Vagina (tissue), 2 donors: ENCODE results near the gene MAD1L1. TPM values are rescaled to one million over a fixed set of nuclear protein-coding genes. Genes with fewer than 3 reads are reported as not detected.

Experiments
- DNase-seq, 2 donors: peaks; one replicate each; pipeline ENCODE4 v3.0.0-alpha.2; 2017; ENCODE audit errors: extremely low spot score in 2 of 2
- H3K27ac ChIP-seq: fragments of 200-600 bp; sonication (generic); one replicate; pipeline ENCODE4 v1.5.1; 2019
- H3K27me3 ChIP-seq: fragments of 200-600 bp; sonication (generic); one replicate; pipeline ENCODE4 v1.5.1; 2019
- H3K36me3 ChIP-seq, 2 donors: fragments of 200-600 bp; sonication (generic); one replicate each; pipeline ENCODE4 v1.5.1; 2017 to 2019
- H3K4me1 ChIP-seq: fragments of 200-600 bp; sonication (generic); one replicate; pipeline ENCODE4 v1.5.1; 2019
- H3K4me3 ChIP-seq, 2 donors: fragments of 200-600 bp; sonication (generic); 1 replicate in 1 of 2; 2 replicates in 1 of 2; pipeline ENCODE4 v1.5.1; 2016 to 2019
- H3K9me3 ChIP-seq: fragments of 200-600 bp; sonication (generic); one replicate; pipeline ENCODE4 v1.5.1; 2019
- POLR2A ChIP-seq, 2 donors: fragments of 450-650 bp; IDR thresholded peaks; one replicate each; pipeline ENCODE4 v1.6.1; 2017; ENCODE audit warnings: antibody characterized with exemption in 2 of 2, mild to moderate bottlenecking in 2 of 2, moderate library complexity in 2 of 2
- POLR2AphosphoS5 ChIP-seq, 2 donors: sonication (generic); formaldehyde crosslinking; IDR thresholded peaks; one replicate each; pipeline ENCODE4 v1.9.0; 2017; ENCODE audit warnings: antibody characterized with exemption in 2 of 2, mild to moderate bottlenecking in 2 of 2, low read depth in 1 of 2; ENCODE audit not compliant: insufficient read depth in 1 of 2
- intact Hi-C: fragments of 100-400 bp; cut with DNase I; formaldehyde crosslinking; loops from one replicate; pipeline ENCODE4 v1.15.1; 2023
- total RNA-seq: library from RNA; depleted of rRNA; stranded (reverse); fragments of >200 nt; gene quantifications from one replicate; pipeline ENCODE4 v1.2.3, GENCODE V29; 2016
- TF ChIP-seq, protein P1 (sequence below), 3 experiments: fragments of 450-650 bp in 2 of 3; fragments of 200-600 bp in 1 of 3; sonication (generic) in 1 of 3; IDR thresholded peaks; one replicate each; pipeline ENCODE4 v1.5.1; 2017 to 2019; ENCODE audit warnings: antibody characterized with exemption in 3 of 3, mild to moderate bottlenecking in 2 of 3, moderate library complexity in 2 of 3

MAD1L1 gene
- total RNA-seq, 1 donor from 2014 or later, result 62.4 TPM

DNA sequence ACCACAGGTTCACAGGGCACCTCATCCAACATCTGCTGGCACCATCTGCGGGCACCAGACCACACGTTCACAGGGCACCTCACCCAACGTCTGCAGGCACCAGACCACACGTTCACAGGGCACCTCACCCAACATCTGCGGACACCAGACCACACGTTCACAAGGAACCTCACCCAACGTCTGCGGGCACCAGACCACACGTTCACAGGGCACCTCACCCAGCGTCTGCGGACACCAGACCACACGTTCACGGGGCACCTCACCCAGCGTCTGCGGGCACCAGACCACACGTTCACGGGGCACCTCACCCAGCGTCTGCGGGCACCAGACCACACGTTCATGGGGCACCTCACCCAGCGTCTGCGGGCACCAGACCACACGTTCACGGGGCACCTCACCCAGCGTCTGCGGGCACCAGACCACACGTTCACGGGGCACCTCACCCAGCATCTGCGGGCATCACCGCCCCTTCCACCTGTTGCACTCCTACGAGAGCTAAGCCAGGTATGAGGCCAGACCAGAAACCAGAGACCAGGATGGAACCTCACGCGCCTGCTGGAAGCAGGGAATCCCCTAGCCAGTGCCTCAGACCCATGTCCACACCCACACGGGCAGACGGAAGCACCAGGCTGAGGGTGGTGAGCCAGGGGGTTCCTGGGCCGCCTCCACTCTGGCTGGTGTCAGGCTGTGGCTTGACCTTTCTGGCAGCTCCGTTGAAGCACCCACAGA is 182.8 kb downstream of the MAD1L1 start:
- no peak for DNase-seq
- H3K27ac ChIP-seq, result no peak overlapping the region
- no peak overlapping the region for H3K4me3 ChIP-seq
- TF ChIP-seq, protein P1, sequence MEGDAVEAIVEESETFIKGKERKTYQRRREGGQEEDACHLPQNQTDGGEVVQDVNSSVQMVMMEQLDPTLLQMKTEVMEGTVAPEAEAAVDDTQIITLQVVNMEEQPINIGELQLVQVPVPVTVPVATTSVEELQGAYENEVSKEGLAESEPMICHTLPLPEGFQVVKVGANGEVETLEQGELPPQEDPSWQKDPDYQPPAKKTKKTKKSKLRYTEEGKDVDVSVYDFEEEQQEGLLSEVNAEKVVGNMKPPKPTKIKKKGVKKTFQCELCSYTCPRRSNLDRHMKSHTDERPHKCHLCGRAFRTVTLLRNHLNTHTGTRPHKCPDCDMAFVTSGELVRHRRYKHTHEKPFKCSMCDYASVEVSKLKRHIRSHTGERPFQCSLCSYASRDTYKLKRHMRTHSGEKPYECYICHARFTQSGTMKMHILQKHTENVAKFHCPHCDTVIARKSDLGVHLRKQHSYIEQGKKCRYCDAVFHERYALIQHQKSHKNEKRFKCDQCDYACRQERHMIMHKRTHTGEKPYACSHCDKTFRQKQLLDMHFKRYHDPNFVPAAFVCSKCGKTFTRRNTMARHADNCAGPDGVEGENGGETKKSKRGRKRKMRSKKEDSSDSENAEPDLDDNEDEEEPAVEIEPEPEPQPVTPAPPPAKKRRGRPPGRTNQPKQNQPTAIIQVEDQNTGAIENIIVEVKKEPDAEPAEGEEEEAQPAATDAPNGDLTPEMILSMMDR (IDR thresholded peaks at IDR 0.05), result no peak
- no peak for TF ChIP-seq POLR2A (IDR thresholded peaks at IDR 0.05)
- no peak for TF ChIP-seq POLR2AphosphoS5 (IDR thresholded peaks at IDR 0.05; ENCODE audit: insufficient read depth in 1 of 2, low read depth in 1 of 2)
- no peaks in the 10 kb centered on the region for H3K36me3 ChIP-seq
- H3K27me3 ChIP-seq, result no peaks in the 10 kb centered on the region
- no peaks in the 10 kb centered on the region for H3K9me3 ChIP-seq
- intact Hi-C loops, result no loop called here
- peaks cover 6% of the 10 kb centered on the region for H3K4me1 ChIP-seq

DNA sequence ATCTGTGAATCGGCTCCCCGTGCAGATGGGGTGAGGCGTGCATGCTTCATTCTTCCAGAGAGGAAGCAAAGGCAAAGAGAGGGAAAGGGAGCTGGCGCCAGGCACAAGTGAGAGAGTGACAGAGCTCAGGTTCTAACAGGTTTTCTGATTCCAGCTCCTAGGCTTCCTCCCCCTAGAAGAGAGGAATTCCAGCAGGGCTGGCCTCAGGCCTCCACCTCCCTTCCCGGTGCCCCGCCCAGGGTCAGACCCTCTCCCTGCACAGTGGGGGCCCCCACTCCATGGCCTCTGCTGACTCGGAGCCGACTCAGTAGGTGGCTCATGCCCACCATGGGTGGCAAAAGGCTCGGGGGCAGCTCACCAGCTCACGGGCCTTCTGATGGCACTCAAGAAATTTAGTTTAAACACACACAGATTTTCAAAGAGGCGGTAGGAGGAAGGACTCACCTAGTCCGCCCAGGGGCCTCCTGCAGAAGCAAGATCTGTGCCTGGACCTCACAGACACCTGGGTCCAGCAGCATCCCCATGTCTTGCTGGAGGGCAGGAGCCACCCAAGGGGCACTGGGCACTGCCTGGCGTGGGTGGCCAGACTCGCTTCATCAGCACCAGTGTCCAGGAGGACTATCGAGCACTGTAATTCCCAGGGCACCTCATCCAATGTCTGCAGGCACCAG is 183.5 kb downstream of the MAD1L1 start:
- TF ChIP-seq POLR2A (IDR thresholded peaks at IDR 0.05), result no peak
- TF ChIP-seq POLR2AphosphoS5 (IDR thresholded peaks at IDR 0.05; ENCODE audit: insufficient read depth in 1 of 2, low read depth in 1 of 2), result no peak
- TF ChIP-seq, protein P1 (IDR thresholded peaks at IDR 0.05), result no peak
- H3K9me3 ChIP-seq, result no peaks in the 10 kb centered on the region
- DNase-seq, result no peak
- peaks cover 6% of the 10 kb centered on the region for H3K4me1 ChIP-seq
- intact Hi-C loops, result no loop called here
- no peaks in the 10 kb centered on the region for H3K27me3 ChIP-seq
- H3K36me3 ChIP-seq, result no peaks in the 10 kb centered on the region
- no peak overlapping the region for H3K27ac ChIP-seq
- no peak overlapping the region for H3K4me3 ChIP-seq

GRCh38 chr7:2048531-2048930 is 184.2 kb downstream of the MAD1L1 start:
- TF ChIP-seq POLR2A (IDR thresholded peaks at IDR 0.05), result no peak
- TF ChIP-seq, protein P1 (IDR thresholded peaks at IDR 0.05), result no peak
- no peak for TF ChIP-seq POLR2AphosphoS5 (IDR thresholded peaks at IDR 0.05; ENCODE audit: insufficient read depth in 1 of 2, low read depth in 1 of 2)
- no peak overlapping the region for H3K4me3 ChIP-seq
- H3K27ac ChIP-seq, result no peak overlapping the region
- H3K9me3 ChIP-seq, result no peaks in the 10 kb centered on the region
- H3K36me3 ChIP-seq, result no peaks in the 10 kb centered on the region
- DNase-seq, result no peak
- no peaks in the 10 kb centered on the region for H3K27me3 ChIP-seq
- peaks cover 6% of the 10 kb centered on the region for H3K4me1 ChIP-seq
- intact Hi-C loops, result no loop called here

DNA sequence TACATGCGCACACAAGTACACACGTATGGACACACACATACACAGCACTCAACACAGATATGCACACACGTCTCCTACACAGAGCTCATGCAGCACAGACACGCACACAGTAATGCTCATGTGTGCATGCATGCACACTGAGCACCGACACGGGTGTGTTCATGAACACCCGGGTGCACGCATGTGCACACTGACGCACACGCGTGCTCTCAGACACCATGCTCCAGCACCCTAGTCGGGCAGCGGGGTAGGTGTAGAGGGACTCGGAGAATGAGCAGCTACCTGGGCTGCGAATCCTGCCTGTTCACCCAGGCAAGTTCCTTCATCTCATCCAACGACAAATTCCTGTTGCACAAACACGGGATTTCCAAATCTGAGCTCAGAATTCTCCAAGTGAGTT is 184.7 kb downstream of the MAD1L1 start:
- TF ChIP-seq POLR2A (IDR thresholded peaks at IDR 0.05) (no peak), POLR2AphosphoS5 (IDR thresholded peaks at IDR 0.05; ENCODE audit: insufficient read depth in 1 of 2, low read depth in 1 of 2) (no peak)
- TF ChIP-seq, protein P1 (IDR thresholded peaks at IDR 0.05), result no peak
- peaks cover 6% of the 10 kb centered on the region for H3K4me1 ChIP-seq
- no peak overlapping the region for H3K27ac ChIP-seq
- DNase-seq, result no peak
- intact Hi-C loops, result no loop called here
- H3K4me3 ChIP-seq, result no peak overlapping the region
- H3K36me3 ChIP-seq, result no peaks in the 10 kb centered on the region
- H3K27me3 ChIP-seq, result no peaks in the 10 kb centered on the region
- H3K9me3 ChIP-seq, result no peaks in the 10 kb centered on the region
